A549 (cell line): ENCODE results near the gene KIF5A. TPM values are rescaled to one million over a fixed set of nuclear protein-coding genes. Genes with fewer than 3 reads are reported as not detected.

Experiments used
- ATAC-seq, 2 experiments: fragments of 200-7000 bp in 1 of 2; fragments of >200 bp in 1 of 2; cut with Nextera tagmentation in 1 of 2; cut with Tn5 transposase in 1 of 2; 3 replicates each; pipeline versions ENCODE4 v1.8.0 to v1.9.1; 2018 to 2020; ENCODE audit warnings: mild to moderate bottlenecking in 1 of 2, moderate library complexity in 1 of 2
- CTCF ChIA-PET: fragments of 300-600 bp; sonication (Branson Sonifier 250); formaldehyde crosslinking; extraction: SDS; loops from one replicate; lab custom pipeline; 2021; ENCODE audit warnings: antibody characterized with exemption, inconsistent platforms; lab: Yijun Ruan, JAX
- POLR2A ChIA-PET: fragments of 350-600 bp; formaldehyde crosslinking; extraction: SDS; loops from one replicate; lab custom pipeline; 2021; ENCODE audit warnings: antibody characterized with exemption, inconsistent platforms; lab: Yijun Ruan, JAX
- DNase-seq, 2 experiments: peaks; one replicate each; pipeline versions ENCODE4 v3.0.0 to v3.0.0-alpha.2; 2011 to 2016; ENCODE audit warnings: low read depth in 1 of 2, low spot score in 1 of 2
- FAIRE-seq: peaks from 2 replicates; lab custom pipeline; 2011; peaks lifted over from hg19 to GRCh38; lab: Jason Lieb, UNC
- H3K27ac ChIP-seq, 2 experiments: fragments of >200 bp; sonication (Bioruptor Twin); formaldehyde crosslinking; 3 replicates each; pipeline ENCODE4 v1.5.1; 2016 to 2017
- H3K4me1 ChIP-seq: fragments of >200 bp; sonication (Bioruptor Twin); formaldehyde crosslinking; 3 replicates; pipeline ENCODE4 v1.6.1; 2016
- H3K4me2 ChIP-seq: fragments of >200 bp; sonication (Bioruptor Twin); formaldehyde crosslinking; 3 replicates; pipeline ENCODE4 v1.6.1; 2016
- H3K4me3 ChIP-seq: fragments of >200 bp; sonication (Bioruptor Twin); formaldehyde crosslinking; 3 replicates; pipeline ENCODE4 v1.5.1; 2016
- H3K9me3 ChIP-seq: fragments of >200 bp; sonication (Bioruptor Twin); formaldehyde crosslinking; 3 replicates; pipeline ENCODE4 v1.6.1; 2016
- ATOH8 ChIP-seq: fragments of 250-450 bp; sonication (Bioruptor Pico); IDR thresholded peaks from 2 replicates; pipeline ENCODE4 v1.5.0; 2020; ENCODE audit warnings: low read depth, mild to moderate bottlenecking, moderate library complexity
- CBX8 ChIP-seq: fragments of 200-600 bp; sonication (generic); IDR thresholded peaks from 2 replicates; pipeline ENCODE4 v1.6.1; 2016
- CEBPB ChIP-seq, 2 experiments: fragments of >200 bp in 1 of 2; sonication (Bioruptor Twin) in 1 of 2; formaldehyde crosslinking in 1 of 2; IDR thresholded peaks; 2 replicates each; pipeline ENCODE4 v1.6.1; 2012 to 2016
- CHD4 ChIP-seq: fragments of 200-600 bp; sonication (generic); IDR thresholded peaks from 2 replicates; pipeline ENCODE4 v1.6.1; 2016; ENCODE audit warnings: antibody characterized with exemption, mild to moderate bottlenecking, borderline replicate concordance
- E2F6 ChIP-seq: IDR thresholded peaks from 2 replicates; pipeline ENCODE4 v1.6.1; 2012; ENCODE audit warnings: low read depth, borderline replicate concordance
- EHF ChIP-seq: fragments of 250-450 bp; sonication (Bioruptor Pico); IDR thresholded peaks from 2 replicates; pipeline ENCODE4 v1.5.0; 2020; ENCODE audit warnings: mild to moderate bottlenecking
- ELK1 ChIP-seq: fragments of 150-350 bp; IDR thresholded peaks from 2 replicates; pipeline ENCODE4 v1.6.1; 2014; ENCODE audit warnings: low read depth, mild to moderate bottlenecking, low read length
- EP300 ChIP-seq, 2 experiments: fragments of >200 bp; sonication (Bioruptor Twin); formaldehyde crosslinking; IDR thresholded peaks; 2 replicates in 1 of 2; 3 replicates in 1 of 2; pipeline ENCODE4 v1.6.1; 2016 to 2017
- ESRRA ChIP-seq: fragments of 150-350 bp; IDR thresholded peaks from 2 replicates; pipeline ENCODE4 v1.6.1; 2014; ENCODE audit warnings: mild to moderate bottlenecking, low read length, borderline replicate concordance
- FOSB ChIP-seq: fragments of 250-450 bp; sonication (Bioruptor Pico); IDR thresholded peaks from 2 replicates; pipeline ENCODE4 v1.5.0; 2020; ENCODE audit warnings: mild to moderate bottlenecking, moderate library complexity
- HES2 ChIP-seq: fragments of >200 bp; sonication (Bioruptor Twin); formaldehyde crosslinking; IDR thresholded peaks from 2 replicates; pipeline ENCODE4 v1.6.1; 2016
- HOXB13 ChIP-seq: fragments of 250-450 bp; sonication (Bioruptor Pico); IDR thresholded peaks from 2 replicates; pipeline ENCODE4 v1.5.0; 2020; ENCODE audit warnings: low read depth, mild to moderate bottlenecking, moderate library complexity
- HOXB5 ChIP-seq: fragments of 250-450 bp; sonication (Bioruptor Pico); IDR thresholded peaks from 2 replicates; pipeline ENCODE4 v1.5.0; 2020; ENCODE audit warnings: mild to moderate bottlenecking, moderate library complexity
- JUN ChIP-seq, 2 experiments: fragments of >200 bp; sonication (Bioruptor Twin); formaldehyde crosslinking; IDR thresholded peaks; 2 replicates in 1 of 2; 3 replicates in 1 of 2; pipeline ENCODE4 v1.6.1; 2016 to 2017
- KDM1A ChIP-seq: fragments of 200-600 bp; sonication (generic); IDR thresholded peaks from 2 replicates; pipeline ENCODE4 v1.6.1; 2016; ENCODE audit warnings: low read depth, mild to moderate bottlenecking
- KDM5A ChIP-seq: fragments of 200-600 bp; sonication (generic); IDR thresholded peaks from 2 replicates; pipeline ENCODE4 v1.6.1; 2016; ENCODE audit warnings: antibody characterized with exemption, mild to moderate bottlenecking
- MYC ChIP-seq: IDR thresholded peaks from 2 replicates; pipeline ENCODE4 v1.6.1; 2012; ENCODE audit warnings: mild to moderate bottlenecking, inconsistent platforms, low read length, improper control_type of control experiment, borderline replicate concordance
- NFE2L2 ChIP-seq: fragments of 150-350 bp; conservative IDR thresholded peaks from 2 replicates; pipeline ENCODE4 v1.6.1; 2014; ENCODE audit warnings: low read length
- NR3C1 ChIP-seq: fragments of >200 bp; sonication (Bioruptor Twin); formaldehyde crosslinking; IDR thresholded peaks from 3 replicates; pipeline ENCODE4 v1.6.1; 2017
- PBX3 ChIP-seq: IDR thresholded peaks from 2 replicates; pipeline ENCODE4 v1.6.1; 2012
- PHF8 ChIP-seq: fragments of 200-600 bp; sonication (generic); IDR thresholded peaks from 2 replicates; pipeline ENCODE4 v1.6.1; 2016; ENCODE audit warnings: low read depth, mild to moderate bottlenecking, antibody characterized with exemption, moderate library complexity, borderline replicate concordance
- POLR2A ChIP-seq: IDR thresholded peaks from 2 replicates; pipeline ENCODE4 v1.6.1; 2012; ENCODE audit warnings: mild to moderate bottlenecking, low read length
- POLR2AphosphoS2 ChIP-seq: conservative IDR thresholded peaks from 2 replicates; pipeline ENCODE4 v1.6.1; 2012; ENCODE audit warnings: low read length, improper control_type of control experiment, inconsistent platforms
- RFX5 ChIP-seq: fragments of 450-650 bp; IDR thresholded peaks from 2 replicates; pipeline ENCODE4 v1.7.1; 2014; ENCODE audit warnings: antibody characterized with exemption, mild to moderate bottlenecking, moderate library complexity
- RNF2 ChIP-seq: fragments of 200-600 bp; sonication (generic); IDR thresholded peaks from 2 replicates; pipeline ENCODE4 v1.6.1; 2016; ENCODE audit warnings: low read depth, mild to moderate bottlenecking, antibody characterized with exemption, moderate library complexity, borderline replicate concordance
- SMC3 ChIP-seq: fragments of >200 bp; sonication (Bioruptor Twin); formaldehyde crosslinking; IDR thresholded peaks from 3 replicates; pipeline ENCODE4 v1.6.1; 2018; ENCODE audit warnings: inconsistent platforms
- SREBF2 ChIP-seq: fragments of 450-650 bp; IDR thresholded peaks from 2 replicates; pipeline ENCODE4 v1.6.1; 2014; ENCODE audit warnings: mild to moderate bottlenecking, moderate library complexity
- TFCP2L1 ChIP-seq: fragments of 250-450 bp; sonication (Bioruptor Pico); IDR thresholded peaks from 2 replicates; pipeline ENCODE4 v1.5.0; 2021; ENCODE audit warnings: mild to moderate bottlenecking
- USF2 ChIP-seq: fragments of 450-650 bp; IDR thresholded peaks from 2 replicates; pipeline ENCODE4 v1.6.1; 2014; ENCODE audit warnings: antibody characterized with exemption
- WGBS: methylation state at CpG from one replicate; pipeline ENCODE4 v1.1.6; 2017; ENCODE audit errors: missing lambda C conversion rate; 5-methylcytosine and 5-hydroxymethylcytosine counted together
- polyA plus RNA-seq, 4 experiments: library from polyadenylated mRNA; depleted of rRNA in 3 of 4; stranded (reverse); fragments of >200 nt; fragmentation: RNase III in 1 of 4; extraction: RNeasy Plus Mini Kit Qiagen cat#74134 plus additional on column Dnase treatment in 1 of 4; gene quantifications; 2 replicates in 3 of 4; 3 replicates in 1 of 4; pipeline ENCODE4 v1.2.3, GENCODE V29; 2011 to 2017

Gene KIF5A
- polyA plus RNA-seq, 2 of the 4 experiments (the other 2 are of a cell fraction): 0.61 to 0.89 TPM

- POLR2A ChIA-PET: interaction anchor here (0.9 kb wide), 1 partner anchor 9 kb away, joined by 3 read pairs; the partner anchor contains the start of gene PIP4K2C
- no peak for DNase-seq
- FAIRE-seq: no peak
- Histone ChIP-seq H3K4me1 (peaks cover 11% of the 10 kb centered on the region; the same call in 2 of the 3 replicates), H3K4me3 (no peak overlapping the region), H3K4me2 (no peak overlapping the region), H3K27ac (no peak overlapping the region), H3K9me3 (no peaks in the 10 kb centered on the region)
- ATAC-seq: no peak
- no peak for TF ChIP-seq ATOH8 (CRISPR knock-in tag)
- no peak for TF ChIP-seq POLR2AphosphoS2
- TF ChIP-seq RNF2: no peak
- no peak for TF ChIP-seq ELK1
- no peak for TF ChIP-seq CBX8
- no peak for TF ChIP-seq MYC
- TF ChIP-seq CEBPB (IDR thresholded peaks at IDR 0.05): no peak
- TF ChIP-seq POLR2A: no peak
- no peak for TF ChIP-seq HOXB5
- no peak for TF ChIP-seq RFX5
- no peak for TF ChIP-seq SMC3
- no peak for TF ChIP-seq PBX3
- TF ChIP-seq EHF (CRISPR knock-in tag): no peak
- TF ChIP-seq HES2: no peak
- CTCF ChIA-PET: interaction anchor here (0.7 to 4.3 kb wide), 9 partner anchors 9 to 38 kb away, joined by 3 to 43 read pairs (median 4); partner anchors contain the start of gene B4GALNT1
- 73% methylated on average over 2 of the region's 2 CpGs for WGBS
These were observed 50.6 kb downstream of the KIF5A start for GRCh38 chr12:57600395-57600794.

- ATAC-seq (no peak), DNase-seq (no peak), FAIRE-seq (no peak)
- ChIA-PET POLR2A (no interaction called here), CTCF (interaction anchor here (1.9 to 20.9 kb wide), 2 partner anchors 11 to 21 kb away, joined by 8 to 336 read pairs; partner anchors contain the start of gene PIP4K2C)
- Histone ChIP-seq H3K27ac (no peak overlapping the region), H3K9me3 (no peaks in the 10 kb centered on the region), H3K4me3 (no peak overlapping the region), H3K4me2 (no peak overlapping the region), H3K4me1 (peaks cover 13% of the 10 kb centered on the region; the same call in 2 of the 3 replicates)
- TF ChIP-seq HOXB13 (CRISPR knock-in tag) (no peak), JUN (IDR thresholded peaks at IDR 0.05) (no peak), EP300 (IDR thresholded peaks at IDR 0.05) (no peak)
These were observed 52.7 kb downstream of the KIF5A start for GRCh38 chr12:57602544-57602943.

- no peak for ATAC-seq
- no peak overlapping the region for H3K4me2 ChIP-seq
- CTCF ChIA-PET: interaction anchor here (0.9 to 20.9 kb wide), 3 partner anchors 11 to 28 kb away, joined by 3 to 336 read pairs (median 8); partner anchors contain the start of gene PIP4K2C
- DNase-seq: no peak
- H3K4me3 ChIP-seq: no peak overlapping the region
- POLR2A ChIA-PET: interaction anchor here (0.7 kb wide), 1 partner anchor 12 kb away, joined by 3 read pairs; no protein-coding TSS in a partner anchor
- no peak overlapping the region for H3K27ac ChIP-seq
- FAIRE-seq: no peak
- H3K4me1 ChIP-seq: peaks cover 13% of the 10 kb centered on the region; the same call in 2 of the 3 replicates
- 88% methylated on average over 2 of the region's 2 CpGs for WGBS
- H3K9me3 ChIP-seq: no peaks in the 10 kb centered on the region
- no peak for TF ChIP-seq ELK1
- no peak for TF ChIP-seq E2F6
- TF ChIP-seq SMC3: no peak
- no peak for TF ChIP-seq USF2
- TF ChIP-seq SREBF2: no peak
- TF ChIP-seq KDM1A: no peak
- no peak for TF ChIP-seq JUN (IDR thresholded peaks at IDR 0.05)
- TF ChIP-seq CHD4: no peak
- TF ChIP-seq POLR2A: no peak
- TF ChIP-seq PHF8: no peak
- no peak for TF ChIP-seq TFCP2L1
- TF ChIP-seq NFE2L2: no peak
- TF ChIP-seq HOXB5: no peak
- TF ChIP-seq KDM5A: no peak
- no peak for TF ChIP-seq FOSB
- no peak for TF ChIP-seq NR3C1
- no peak for TF ChIP-seq ESRRA
These were observed 53.5 kb downstream of the KIF5A start for GRCh38 chr12:57603324-57603723.
